Fibroblast of villous mesenchyme (primary cell): ENCODE measurements around the gene KLHL34. TPM values are rescaled to one million over a fixed set of nuclear protein-coding genes. Genes with fewer than 3 reads are reported as not detected.

Source experiments
- DNase-seq: peaks from one replicate; pipeline ENCODE4 v3.0.0-alpha.2; 2010; ENCODE audit warnings: low read depth
- H3K4me3 ChIP-seq: 2 replicates; pipeline ENCODE4 v1.5.1; 2011; ENCODE audit warnings: low read depth, mild to moderate bottlenecking, low read length
- total RNA-seq: library from RNA; depleted of rRNA; stranded (reverse); fragments of >200 nt; gene quantifications from 2 replicates; pipeline ENCODE4 v1.2.3, GENCODE V29; 2012
- TF ChIP-seq, protein P1 (sequence below): IDR thresholded peaks from 2 replicates; pipeline ENCODE4 v1.5.1; 2012; ENCODE audit warnings: low read depth, mild to moderate bottlenecking, low read length; ENCODE audit not compliant: insufficient read depth

KLHL34 gene
- total RNA-seq, 1 donor: not detected

DNA sequence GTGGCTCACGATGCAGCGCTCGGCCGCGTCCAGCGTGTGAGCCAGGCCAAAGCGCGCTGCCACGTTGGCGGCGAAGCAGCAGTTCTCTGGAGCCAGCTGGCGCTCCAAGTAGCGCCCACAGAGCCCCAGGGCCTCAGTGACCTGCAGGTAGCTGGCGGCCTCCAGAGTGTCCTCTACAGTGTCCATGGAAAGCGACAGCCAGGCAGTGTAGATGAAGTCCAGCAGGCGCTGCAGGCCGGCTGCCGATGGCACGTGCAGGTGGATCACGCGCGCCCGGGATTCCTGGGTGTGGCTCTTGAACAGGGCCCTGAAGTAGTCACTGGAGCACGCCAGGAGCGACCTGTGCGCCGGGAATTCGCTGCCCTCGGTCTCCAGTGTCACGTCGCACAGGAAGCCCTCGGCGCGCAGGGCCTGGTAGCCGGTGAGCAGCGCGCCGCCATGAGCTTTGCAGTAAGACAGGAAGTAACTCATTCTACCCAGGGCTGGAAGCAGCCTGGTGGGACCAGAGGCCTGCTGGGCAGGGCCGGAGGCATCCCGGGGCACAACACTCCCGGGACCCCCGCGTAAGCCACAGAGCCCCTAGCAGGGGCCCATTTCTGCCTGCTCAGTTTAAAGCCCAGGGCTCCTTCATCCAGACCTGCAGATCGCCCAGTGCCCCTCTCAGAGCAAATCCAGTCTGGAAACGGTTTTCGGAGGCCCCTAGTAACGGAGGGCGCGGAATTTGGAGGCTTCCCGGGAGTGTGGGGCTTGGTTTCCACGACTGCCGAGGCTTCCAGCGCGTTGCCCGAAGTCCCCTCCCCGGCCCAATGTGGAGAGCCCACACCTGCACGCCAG is 595 bp downstream of the KLHL34 start:
- no peak for DNase-seq

DNA sequence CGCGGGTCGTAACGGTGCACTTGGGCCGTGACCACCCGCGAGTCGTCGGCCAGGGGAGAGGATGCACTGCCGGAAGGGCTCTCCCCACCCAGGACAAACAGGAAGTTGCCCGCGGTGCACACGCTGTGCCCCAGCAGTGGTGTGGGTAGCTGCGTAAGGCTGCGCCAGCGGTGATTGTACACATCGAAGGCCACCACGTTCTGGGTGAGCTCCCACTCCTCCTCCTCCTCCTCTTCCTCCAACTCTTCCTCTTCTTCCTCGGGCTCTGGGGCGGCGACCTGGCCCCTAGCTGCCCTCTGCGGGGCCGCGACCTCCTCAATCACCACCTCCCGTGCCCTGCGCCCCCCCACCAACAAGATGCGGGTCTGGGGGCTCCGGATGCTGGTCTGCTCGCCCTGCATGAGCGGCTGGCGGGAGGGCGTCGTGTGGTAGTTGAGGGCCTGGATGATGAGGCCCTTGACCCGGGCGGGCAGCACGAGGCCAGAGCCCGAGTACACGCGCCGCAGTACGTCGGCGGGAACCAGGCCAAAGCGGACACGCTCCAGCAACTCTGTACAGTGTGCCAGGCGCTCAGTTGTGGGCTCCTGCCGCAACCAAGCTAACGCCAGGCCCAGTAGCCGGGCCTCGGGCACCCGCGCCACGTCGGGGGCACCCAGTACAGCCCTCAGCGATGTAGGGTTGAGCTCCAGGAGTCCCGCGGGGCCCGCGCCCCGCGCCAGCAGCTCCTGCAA is 1.4 kb downstream of the KLHL34 start:
- TF ChIP-seq, protein P1, sequence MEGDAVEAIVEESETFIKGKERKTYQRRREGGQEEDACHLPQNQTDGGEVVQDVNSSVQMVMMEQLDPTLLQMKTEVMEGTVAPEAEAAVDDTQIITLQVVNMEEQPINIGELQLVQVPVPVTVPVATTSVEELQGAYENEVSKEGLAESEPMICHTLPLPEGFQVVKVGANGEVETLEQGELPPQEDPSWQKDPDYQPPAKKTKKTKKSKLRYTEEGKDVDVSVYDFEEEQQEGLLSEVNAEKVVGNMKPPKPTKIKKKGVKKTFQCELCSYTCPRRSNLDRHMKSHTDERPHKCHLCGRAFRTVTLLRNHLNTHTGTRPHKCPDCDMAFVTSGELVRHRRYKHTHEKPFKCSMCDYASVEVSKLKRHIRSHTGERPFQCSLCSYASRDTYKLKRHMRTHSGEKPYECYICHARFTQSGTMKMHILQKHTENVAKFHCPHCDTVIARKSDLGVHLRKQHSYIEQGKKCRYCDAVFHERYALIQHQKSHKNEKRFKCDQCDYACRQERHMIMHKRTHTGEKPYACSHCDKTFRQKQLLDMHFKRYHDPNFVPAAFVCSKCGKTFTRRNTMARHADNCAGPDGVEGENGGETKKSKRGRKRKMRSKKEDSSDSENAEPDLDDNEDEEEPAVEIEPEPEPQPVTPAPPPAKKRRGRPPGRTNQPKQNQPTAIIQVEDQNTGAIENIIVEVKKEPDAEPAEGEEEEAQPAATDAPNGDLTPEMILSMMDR: no peak
- no peak overlapping the region for H3K4me3 ChIP-seq
- no peak for DNase-seq

More for the DNA sequence above, 595 bp downstream of the KLHL34 start:
- no peak overlapping the region for H3K4me3 ChIP-seq
- TF ChIP-seq, protein P1: no peak

DNA sequence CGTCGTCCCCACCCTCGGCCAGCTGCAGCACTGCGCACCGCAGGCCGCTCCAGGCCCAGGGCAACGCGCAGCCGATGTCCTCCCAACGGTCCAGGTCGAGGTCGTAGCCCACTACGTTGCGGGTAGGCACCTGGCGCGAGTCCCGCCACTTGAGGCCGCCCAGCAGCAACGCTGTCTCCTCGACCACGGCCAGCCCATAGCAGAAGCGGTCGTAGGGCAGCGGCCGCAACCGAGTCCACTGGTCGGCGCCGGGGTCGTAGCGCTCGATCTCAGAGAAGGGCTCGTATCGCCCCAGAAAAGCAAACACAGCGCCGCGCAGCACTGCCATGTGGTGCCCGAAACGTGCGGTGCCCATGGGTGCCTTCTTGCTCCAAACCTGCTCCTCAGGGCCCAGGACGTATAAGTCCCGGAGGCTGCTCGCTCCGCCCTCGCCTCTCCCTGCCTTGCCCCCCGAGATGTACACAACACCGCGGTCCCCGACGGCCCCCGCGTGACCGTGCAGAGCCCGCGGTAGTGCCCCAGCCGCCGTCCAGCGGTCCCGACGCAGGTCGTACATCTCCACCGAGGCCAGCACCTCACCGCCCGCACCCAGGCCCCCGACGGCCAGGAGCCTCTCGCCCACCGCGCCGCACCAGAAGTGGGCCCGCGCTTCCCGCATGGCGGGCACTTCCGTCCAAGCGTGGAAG is 2.1 kb downstream of the KLHL34 start:
- TF ChIP-seq, protein P1: no peak
- H3K4me3 ChIP-seq: no peak overlapping the region
- no peak for DNase-seq

DNA sequence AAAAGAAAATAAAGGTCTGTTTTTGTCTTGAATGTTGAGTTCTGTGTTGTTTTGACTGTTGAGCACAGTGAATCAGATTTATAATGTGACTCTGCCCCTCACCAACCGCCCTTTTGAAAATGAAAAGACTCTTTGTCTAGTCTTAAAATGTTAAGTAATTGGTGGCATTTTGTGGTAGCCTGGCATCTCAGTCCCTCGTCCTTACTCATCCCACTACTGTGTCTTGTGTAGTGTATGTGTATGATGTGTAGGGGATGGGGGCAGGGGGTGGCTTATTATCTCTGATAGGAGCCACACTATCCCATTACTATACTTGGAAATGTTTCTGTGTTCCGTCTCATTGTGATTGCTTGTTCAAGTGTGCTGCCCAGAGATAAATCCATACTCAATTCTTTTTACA is 12.2 kb downstream of the KLHL34 start:
- TF ChIP-seq, protein P1: no peak
- no peak for DNase-seq
- no peak overlapping the region for H3K4me3 ChIP-seq

DNA sequence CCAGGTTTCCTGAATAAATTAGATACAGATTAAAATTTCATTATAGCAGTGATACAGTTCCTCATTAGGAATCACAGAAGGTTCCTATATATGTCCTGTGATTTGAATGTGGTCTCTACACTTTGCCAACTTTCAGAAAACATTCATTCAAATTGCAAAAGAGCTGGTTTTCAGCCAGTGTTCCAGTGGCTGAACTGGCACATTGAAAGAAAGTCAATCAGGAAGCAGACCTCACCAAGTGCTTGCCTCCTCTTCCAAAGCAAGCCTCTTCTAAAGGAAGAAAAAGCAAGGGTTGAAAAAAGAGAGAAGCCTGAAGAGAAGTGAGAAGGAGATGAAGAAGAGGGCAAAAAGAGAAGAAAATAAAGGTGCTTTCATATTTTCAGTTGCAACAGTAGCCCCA is 12.7 kb downstream of the KLHL34 start:
- no peak overlapping the region for H3K4me3 ChIP-seq
- no peak for DNase-seq
- TF ChIP-seq, protein P1: no peak

DNA sequence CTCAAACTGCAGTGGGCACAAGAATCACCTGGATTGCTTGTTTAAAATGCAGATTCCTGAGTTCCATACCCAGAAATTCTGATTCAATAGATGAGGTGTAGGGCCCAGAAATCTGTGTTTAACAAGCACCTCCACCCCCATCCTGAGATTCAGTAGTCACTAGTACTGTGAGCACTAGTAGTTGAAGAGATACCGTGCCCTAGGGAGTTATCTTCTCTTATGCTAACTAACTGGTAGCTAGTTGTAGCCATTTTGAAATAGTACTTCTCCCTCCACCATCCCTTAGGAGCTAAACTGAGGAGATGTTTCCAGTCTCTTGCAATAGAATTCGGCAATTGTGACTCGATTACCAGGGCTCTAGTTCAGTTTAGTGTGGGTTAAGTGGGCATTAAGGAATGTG is 18.4 kb downstream of the KLHL34 start:
- H3K4me3 ChIP-seq: no peak overlapping the region
- TF ChIP-seq, protein P1: no peak
- DNase-seq: no peak
